Muscle layer of colon (tissue), 2 donors: ENCODE data around the gene NCAPD3.

Experiments
- H3K27ac ChIP-seq: one replicate; pipeline ENCODE4 v1.7.0; 2013; ENCODE audit warnings: low read depth, mild to moderate bottlenecking, low read length, moderate library complexity
- H3K27me3 ChIP-seq, 2 donors: one replicate each; pipeline ENCODE4 v1.7.0; 2013; ENCODE audit warnings: low read length in 2 of 2, mild to moderate bottlenecking in 2 of 2; ENCODE audit not compliant: insufficient read depth in 2 of 2, control insufficient read depth in 1 of 2
- H3K36me3 ChIP-seq: one replicate; pipeline ENCODE4 v1.7.0; 2013; ENCODE audit warnings: mild to moderate bottlenecking, low read length; ENCODE audit not compliant: insufficient read depth
- H3K4me1 ChIP-seq: one replicate; pipeline ENCODE4 v1.7.0; 2013; ENCODE audit warnings: mild to moderate bottlenecking, low read length; ENCODE audit not compliant: insufficient read depth
- H3K4me3 ChIP-seq, 2 donors: one replicate each; pipeline ENCODE4 v1.7.0; 2013; ENCODE audit warnings: low read length in 2 of 2, low read depth in 1 of 2, mild to moderate bottlenecking in 1 of 2, moderate library complexity in 1 of 2
- H3K9ac ChIP-seq: one replicate; pipeline ENCODE4 v1.7.0; 2013; ENCODE audit warnings: low read length
- H3K9me3 ChIP-seq: one replicate; pipeline ENCODE4 v1.7.0; 2013; ENCODE audit warnings: mild to moderate bottlenecking, low read length
- donor health status: abdominal sarcoma.
- donor health status: Adenocarcinoma of cecum.

Gene NCAPD3

DNA sequence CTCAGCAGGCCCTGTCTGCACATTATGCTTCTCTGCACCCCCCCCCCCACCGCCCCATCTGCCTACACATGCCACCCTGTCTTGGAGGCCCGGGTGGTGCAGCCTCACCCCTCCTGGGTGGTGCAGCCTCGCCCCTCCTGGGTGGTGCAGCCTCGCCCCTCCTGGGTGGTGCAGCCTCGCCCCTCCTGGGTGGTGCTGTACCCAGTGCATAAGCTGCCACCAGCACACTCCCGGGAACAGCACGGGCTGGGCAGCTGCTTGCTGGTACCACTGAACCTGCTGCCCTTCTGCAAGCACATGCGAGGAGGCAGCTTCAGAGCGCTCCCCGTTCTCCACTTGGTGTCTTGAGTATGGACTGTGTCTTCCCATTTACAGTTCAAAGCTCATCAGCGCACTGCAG lies 69.3 kb downstream of the NCAPD3 start:
- Histone ChIP-seq H3K36me3 (peaks cover 37% of the 10 kb centered on the region), H3K4me3 (no peak overlapping the region), H3K4me1 (no peaks in the 10 kb centered on the region), H3K9me3 (no peaks in the 10 kb centered on the region), H3K27ac (no peak overlapping the region), H3K27me3 (no peaks in the 10 kb centered on the region), H3K9ac (no peak overlapping the region)

DNA sequence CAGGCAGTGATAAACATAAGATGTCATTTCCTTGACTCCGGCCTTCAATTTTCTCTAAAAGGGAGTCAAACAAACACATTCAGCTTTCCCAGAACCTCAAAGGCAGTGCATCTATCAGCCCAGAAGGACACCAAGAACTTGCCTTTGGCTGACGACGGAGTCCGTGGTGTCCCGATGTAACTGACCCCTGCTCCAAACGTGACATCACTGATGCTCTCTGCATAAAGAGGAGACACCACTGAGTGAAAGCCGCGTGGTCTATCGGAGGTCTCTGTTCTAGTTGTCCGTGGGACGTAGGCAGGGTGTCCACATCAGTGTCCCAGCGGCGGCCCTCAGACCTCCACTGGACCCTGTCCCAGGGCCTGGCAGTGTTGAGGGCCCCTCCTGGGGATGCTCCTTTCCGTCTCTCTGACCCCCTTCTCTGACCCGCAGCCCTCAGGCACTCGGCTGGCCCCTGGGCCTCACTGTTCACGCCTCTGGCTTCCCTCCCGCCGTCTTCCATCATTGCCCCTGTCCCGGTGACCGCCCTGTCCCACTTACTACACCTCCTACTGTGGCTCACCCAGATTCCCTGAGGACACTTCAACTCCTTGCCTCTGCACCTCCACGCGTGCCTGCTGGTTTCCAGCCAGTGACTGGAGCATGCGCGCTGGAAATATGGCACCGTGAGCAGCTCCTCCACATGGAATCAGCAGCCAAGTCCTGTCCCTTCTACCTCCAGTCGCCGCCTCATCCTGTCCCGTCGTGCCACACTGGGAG lies 70.4 kb downstream of the NCAPD3 start:
- Histone ChIP-seq H3K9ac (no peak overlapping the region), H3K27me3 (no peaks in the 10 kb centered on the region), H3K4me1 (no peaks in the 10 kb centered on the region), H3K4me3 (no peak overlapping the region), H3K9me3 (no peaks in the 10 kb centered on the region), H3K27ac (no peak overlapping the region), H3K36me3 (peaks cover 43% of the 10 kb centered on the region)

DNA sequence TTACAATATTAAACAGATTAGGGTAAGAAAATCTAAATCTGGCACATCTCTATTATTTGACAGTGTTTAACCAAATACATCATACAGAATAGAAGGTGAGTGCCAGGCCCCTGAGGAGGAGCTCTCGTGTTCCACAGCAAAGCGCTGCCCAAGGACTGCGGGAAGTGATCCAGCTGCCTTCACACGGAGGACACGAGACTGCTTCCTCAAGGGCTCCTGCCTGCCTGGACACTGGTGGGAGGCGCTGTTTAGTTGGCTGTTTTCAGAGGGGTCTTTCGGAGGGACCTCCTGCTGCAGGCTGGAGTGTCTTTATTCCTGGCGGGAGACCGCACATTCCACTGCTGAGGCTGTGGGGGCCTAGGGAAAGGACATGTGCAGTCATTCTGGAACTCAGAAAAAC lies 71.1 kb downstream of the NCAPD3 start:
- Histone ChIP-seq H3K9me3 (no peaks in the 10 kb centered on the region), H3K27ac (no peak overlapping the region), H3K27me3 (no peaks in the 10 kb centered on the region), H3K4me1 (no peaks in the 10 kb centered on the region), H3K36me3 (peaks cover 39% of the 10 kb centered on the region), H3K4me3 (no peak overlapping the region), H3K9ac (no peak overlapping the region)

DNA sequence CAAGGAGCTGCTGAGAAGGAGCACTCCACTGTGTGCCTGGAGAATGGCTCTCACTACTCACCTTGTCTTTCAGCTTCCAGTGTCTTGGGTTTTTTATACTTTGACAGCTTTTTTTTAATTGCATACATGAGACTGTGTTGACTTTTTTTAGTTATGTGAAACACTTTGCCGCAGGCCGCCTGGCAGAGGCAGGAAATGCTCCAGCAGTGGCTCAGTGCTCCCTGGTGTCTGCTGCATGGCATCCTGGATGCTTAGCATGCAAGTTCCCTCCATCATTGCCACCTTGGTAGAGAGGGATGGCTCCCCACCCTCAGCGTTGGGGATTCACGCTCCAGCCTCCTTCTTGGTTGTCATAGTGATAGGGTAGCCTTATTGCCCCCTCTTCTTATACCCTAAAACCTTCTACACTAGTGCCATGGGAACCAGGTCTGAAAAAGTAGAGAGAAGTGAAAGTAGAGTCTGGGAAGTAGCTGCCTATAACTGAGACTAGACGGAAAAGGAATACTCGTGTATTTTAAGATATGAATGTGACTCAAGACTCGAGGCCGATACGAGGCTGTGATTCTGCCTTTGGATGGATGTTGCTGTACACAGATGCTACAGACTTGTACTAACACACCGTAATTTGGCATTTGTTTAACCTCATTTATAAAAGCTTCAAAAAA lies 72.6 kb downstream of the NCAPD3 start:
- no peaks in the 10 kb centered on the region for H3K9me3 ChIP-seq
- H3K27ac ChIP-seq, result no peak overlapping the region
- H3K36me3 ChIP-seq, result peaks cover 34% of the 10 kb centered on the region
- H3K4me3 ChIP-seq, result no peak overlapping the region
- H3K27me3 ChIP-seq, result no peaks in the 10 kb centered on the region
- H3K4me1 ChIP-seq, result no peaks in the 10 kb centered on the region
- H3K9ac ChIP-seq, result no peak overlapping the region

DNA sequence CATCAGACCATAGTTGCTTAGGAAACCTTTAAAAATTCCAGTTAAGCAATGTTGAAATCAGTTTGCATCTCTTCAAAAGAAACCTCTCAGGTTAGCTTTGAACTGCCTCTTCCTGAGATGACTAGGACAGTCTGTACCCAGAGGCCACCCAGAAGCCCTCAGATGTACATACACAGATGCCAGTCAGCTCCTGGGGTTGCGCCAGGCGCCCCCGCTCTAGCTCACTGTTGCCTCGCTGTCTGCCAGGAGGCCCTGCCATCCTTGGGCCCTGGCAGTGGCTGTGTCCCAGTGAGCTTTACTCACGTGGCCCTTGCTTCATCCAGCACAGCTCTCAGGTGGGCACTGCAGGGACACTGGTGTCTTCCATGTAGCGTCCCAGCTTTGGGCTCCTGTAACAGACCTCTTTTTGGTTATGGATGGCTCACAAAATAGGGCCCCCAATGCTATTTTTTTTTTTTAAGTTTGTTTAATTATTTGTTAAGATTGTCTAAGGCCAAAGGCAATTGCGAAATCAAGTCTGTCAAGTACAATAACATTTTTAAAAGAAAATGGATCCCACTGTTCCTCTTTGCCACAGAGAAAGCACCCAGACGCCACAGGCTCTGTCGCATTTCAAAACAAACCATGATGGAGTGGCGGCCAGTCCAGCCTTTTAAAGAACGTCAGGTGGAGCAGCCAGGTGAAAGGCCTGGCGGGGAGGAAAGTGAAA lies 73.4 kb downstream of the NCAPD3 start:
- Histone ChIP-seq H3K4me3 (no peak overlapping the region), H3K36me3 (peaks cover 40% of the 10 kb centered on the region), H3K27ac (no peak overlapping the region), H3K9me3 (no peaks in the 10 kb centered on the region), H3K27me3 (no peaks in the 10 kb centered on the region), H3K4me1 (no peaks in the 10 kb centered on the region), H3K9ac (no peak overlapping the region)

GRCh38 chr11:134149371-134149770 lies 74.4 kb downstream of the NCAPD3 start:
- H3K36me3 ChIP-seq, result peaks cover 48% of the 10 kb centered on the region
- H3K4me3 ChIP-seq, result no peak overlapping the region
- no peak overlapping the region for H3K9ac ChIP-seq
- no peak overlapping the region for H3K27ac ChIP-seq
- no peaks in the 10 kb centered on the region for H3K27me3 ChIP-seq
- H3K4me1 ChIP-seq, result no peaks in the 10 kb centered on the region
- H3K9me3 ChIP-seq, result no peaks in the 10 kb centered on the region

DNA sequence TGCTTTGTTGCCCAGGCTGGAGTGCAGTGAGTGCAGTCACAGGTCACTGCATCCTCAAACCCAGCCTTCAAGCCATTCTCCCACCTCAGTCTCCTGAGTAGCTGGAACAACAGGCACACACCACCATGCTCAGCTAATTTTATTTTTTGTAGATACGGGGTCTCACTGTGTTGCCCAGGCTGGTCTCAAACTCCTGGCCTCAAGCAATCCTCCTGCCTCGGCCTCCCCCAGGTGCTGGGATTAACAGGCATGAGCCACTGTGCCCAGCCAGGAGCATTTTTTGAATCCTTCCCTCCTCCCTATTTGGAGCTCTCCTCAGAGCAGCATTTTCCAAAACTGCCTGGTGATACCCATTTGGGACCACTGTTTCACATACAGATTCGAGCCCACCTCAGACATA lies 77.2 kb downstream of the NCAPD3 start:
- H3K27me3 ChIP-seq, result no peaks in the 10 kb centered on the region
- no peaks in the 10 kb centered on the region for H3K9me3 ChIP-seq
- H3K27ac ChIP-seq, result no peak overlapping the region
- H3K36me3 ChIP-seq, result peaks cover 49% of the 10 kb centered on the region
- H3K4me1 ChIP-seq, result no peaks in the 10 kb centered on the region
- H3K4me3 ChIP-seq, result no peak overlapping the region
- no peak overlapping the region for H3K9ac ChIP-seq

DNA sequence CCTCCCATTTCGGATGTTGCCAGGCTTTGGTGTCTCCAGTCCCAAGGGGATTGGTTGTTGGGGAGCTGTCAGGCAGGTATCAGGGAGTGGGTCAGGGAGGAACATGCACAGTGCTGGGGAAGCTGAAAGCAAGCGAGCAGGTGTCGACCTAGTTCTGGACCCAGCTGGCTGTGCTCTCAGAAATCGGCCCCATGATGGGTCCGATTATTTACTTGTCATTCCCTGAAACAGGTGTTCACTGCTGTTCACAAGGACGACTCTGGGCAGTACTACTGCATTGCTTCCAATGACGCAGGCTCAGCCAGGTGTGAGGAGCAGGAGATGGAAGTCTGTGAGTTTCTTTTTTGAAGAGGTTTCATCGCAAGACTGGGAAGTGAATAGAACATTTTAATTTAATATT lies 78.1 kb downstream of the NCAPD3 start:
- H3K27ac ChIP-seq, result no peak overlapping the region
- H3K9me3 ChIP-seq, result no peaks in the 10 kb centered on the region
- H3K9ac ChIP-seq, result no peak overlapping the region
- H3K4me1 ChIP-seq, result no peaks in the 10 kb centered on the region
- no peak overlapping the region for H3K4me3 ChIP-seq
- H3K27me3 ChIP-seq, result no peaks in the 10 kb centered on the region
- peaks cover 41% of the 10 kb centered on the region for H3K36me3 ChIP-seq

- no peak overlapping the region for H3K27ac ChIP-seq
- H3K4me1 ChIP-seq, result no peaks in the 10 kb centered on the region
- H3K27me3 ChIP-seq, result no peaks in the 10 kb centered on the region
- H3K9me3 ChIP-seq, result no peaks in the 10 kb centered on the region
- H3K36me3 ChIP-seq, result peaks cover 41% of the 10 kb centered on the region
- no peak overlapping the region for H3K9ac ChIP-seq
- H3K4me3 ChIP-seq, result no peak overlapping the region
Measured at GRCh38 chr11:134144744-134145143, 79.0 kb downstream of the NCAPD3 start.

DNA sequence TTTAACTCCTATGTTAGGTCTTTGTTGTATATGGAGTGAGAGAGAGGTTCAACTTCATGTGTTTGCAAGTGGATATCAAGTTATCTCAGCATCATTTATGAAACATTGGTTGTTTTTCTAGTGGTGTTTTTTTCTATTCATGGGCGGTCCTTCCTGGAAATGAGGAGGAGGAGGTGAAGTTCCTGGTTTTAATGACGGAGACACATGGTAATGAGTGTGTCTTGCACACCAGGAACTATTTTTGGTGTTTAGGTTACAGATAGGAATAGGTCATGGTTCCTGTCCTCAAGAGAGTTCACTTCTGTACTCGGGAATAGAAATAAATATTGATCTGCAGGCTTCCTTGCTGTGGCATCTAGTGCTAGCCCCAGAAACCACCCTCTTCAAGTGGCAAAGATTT lies 80.0 kb downstream of the NCAPD3 start:
- no peaks in the 10 kb centered on the region for H3K9me3 ChIP-seq
- H3K36me3 ChIP-seq, result peaks cover 32% of the 10 kb centered on the region
- H3K9ac ChIP-seq, result no peak overlapping the region
- H3K27ac ChIP-seq, result no peak overlapping the region
- H3K27me3 ChIP-seq, result no peaks in the 10 kb centered on the region
- H3K4me1 ChIP-seq, result peaks cover 7% of the 10 kb centered on the region
- no peak overlapping the region for H3K4me3 ChIP-seq

- Histone ChIP-seq H3K4me3 (no peak overlapping the region), H3K27ac (no peak overlapping the region), H3K9ac (no peak overlapping the region), H3K9me3 (no peaks in the 10 kb centered on the region), H3K4me1 (peaks cover 9% of the 10 kb centered on the region), H3K27me3 (no peaks in the 10 kb centered on the region), H3K36me3 (peaks cover 32% of the 10 kb centered on the region)
Measured at GRCh38 chr11:134142536-134142935, 81.2 kb downstream of the NCAPD3 start.
